ENCODE results near the gene USP17L19.
"Not testable (repeated sequence)": the region's sequence is repeated elsewhere in the genome, so short reads cannot be mapped to it uniquely, and the experiment has no call there.

The USP17L19 gene

GRCh38 chr4:9253078-9253477 lies at the start of gene USP17L19:
USP17L19 (plus strand) TSS chr4:9253378; CDS start chr4:9253378, 0 bp downstream.
- DNase-seq: not testable (repeated sequence)

- DNase-seq: not testable (repeated sequence)
Measured at GRCh38 chr4:9210357-9210756, 42.8 kb upstream of the USP17L19 start, which contains the start of gene USP17L10. USP17L10 (plus strand) TSS chr4:9210657; CDS start chr4:9210657, 0 bp downstream.

GRCh38 chr4:9214701-9215100 lies 38.5 kb upstream of the USP17L19 start:
- DNase-seq: not testable (repeated sequence)

GRCh38 chr4:9215105-9215504 lies 38.1 kb upstream of the USP17L19 start, which contains the start of gene USP17L11:
USP17L11 (plus strand) TSS chr4:9215405; CDS start chr4:9215405, 0 bp downstream.
- DNase-seq: not testable (repeated sequence)

- not testable (repeated sequence) for DNase-seq
Measured at GRCh38 chr4:9219852-9220251, 33.3 kb upstream of the USP17L19 start, which contains the start of gene USP17L12. USP17L12 (plus strand) TSS chr4:9220152; CDS start chr4:9220152, 0 bp downstream.

GRCh38 chr4:9224596-9224995 lies 28.6 kb upstream of the USP17L19 start, which contains the start of gene USP17L13:
USP17L13 (plus strand) TSS chr4:9224896; CDS start chr4:9224896, 0 bp downstream.
- DNase-seq: not testable (repeated sequence)

GRCh38 chr4:9230249-9230648 lies 22.9 kb upstream of the USP17L19 start:
- not testable (repeated sequence) for DNase-seq

- not testable (repeated sequence) for DNase-seq
Measured at GRCh38 chr4:9234085-9234484, 19.1 kb upstream of the USP17L19 start, which contains the start of gene USP17L15. USP17L15 (plus strand) TSS chr4:9234385; CDS start chr4:9234385, 0 bp downstream.

GRCh38 chr4:9238461-9238860 lies 14.7 kb upstream of the USP17L19 start:
- DNase-seq: not testable (repeated sequence)

GRCh38 chr4:9243579-9243978 lies 9.6 kb upstream of the USP17L19 start, which contains the start of gene USP17L17:
USP17L17 (plus strand) TSS chr4:9243879; CDS start chr4:9243879, 0 bp downstream.
- DNase-seq: not testable (repeated sequence)

- DNase-seq: not testable (repeated sequence)
Measured at GRCh38 chr4:9247953-9248680, 5.1 kb upstream of the USP17L19 start, which contains the start of gene USP17L18. USP17L18 (plus strand) TSS chr4:9248630; CDS start chr4:9248630, 0 bp downstream.

- not testable (repeated sequence) for DNase-seq
Measured at GRCh38 chr4:9257824-9258223, 4.6 kb downstream of the USP17L19 start, which contains the start of gene USP17L20. USP17L20 (plus strand) TSS chr4:9258124; CDS start chr4:9258124, 0 bp downstream.

GRCh38 chr4:9262572-9262971 lies 9.4 kb downstream of the USP17L19 start, which contains the start of gene USP17L21:
USP17L21 (plus strand) TSS chr4:9262872; CDS start chr4:9262872, 0 bp downstream.
- DNase-seq: not testable (repeated sequence)

GRCh38 chr4:9267319-9267718 lies 14.1 kb downstream of the USP17L19 start, which contains the start of gene USP17L22:
USP17L22 (plus strand) TSS chr4:9267619; CDS start chr4:9267619, 0 bp downstream.
- not testable (repeated sequence) for DNase-seq

- not testable (repeated sequence) for DNase-seq
Measured at GRCh38 chr4:9271719-9272118, 18.5 kb downstream of the USP17L19 start.

Measured in CD4-positive, alpha-beta T cell treated with Interleukin-17A for 1 hour (primary cell).